NCI-H82 treated with DMSO at 0.1 percent for 48 hours (cell line): ENCODE results near the gene CSF1.

Experiments
- DNase-seq: peaks from one replicate; lab custom pipeline; 2025; ENCODE audit not compliant: unreplicated experiment; lab: John Stamatoyannopoulos, UW

CSF1 gene

GRCh38 chr1:109901141-109901523 lies 9.5 kb upstream of the CSF1 start:
- no peak for DNase-seq

GRCh38 chr1:109901524-109902145 lies 9.0 kb upstream of the CSF1 start:
- DNase-seq = no peak

- DNase-seq = no peak
Observed at GRCh38 chr1:109902204-109902985, 8.3 kb upstream of the CSF1 start.

- no peak for DNase-seq
Observed at GRCh38 chr1:109903376-109903930, 7.2 kb upstream of the CSF1 start.

- no peak for DNase-seq
Observed at GRCh38 chr1:109904105-109904817, 6.4 kb upstream of the CSF1 start.

GRCh38 chr1:109905491-109905890 lies 5.2 kb upstream of the CSF1 start:
- no peak for DNase-seq

GRCh38 chr1:109906160-109906838 lies 4.3 kb upstream of the CSF1 start:
- no peak for DNase-seq

GRCh38 chr1:109906839-109907180 lies 3.8 kb upstream of the CSF1 start:
- no peak for DNase-seq

GRCh38 chr1:109907190-109907774 lies 3.4 kb upstream of the CSF1 start:
- no peak for DNase-seq

- DNase-seq = no peak
Observed at GRCh38 chr1:109908836-109909235, 1.8 kb upstream of the CSF1 start.

- no peak for DNase-seq
Observed at GRCh38 chr1:109909561-109909960, 1.1 kb upstream of the CSF1 start.

- DNase-seq = no peak
Observed at GRCh38 chr1:109910963-109911798, 532 bp downstream of the CSF1 start.

GRCh38 chr1:109912214-109912861 lies 1.7 kb downstream of the CSF1 start:
- no peak for DNase-seq

GRCh38 chr1:109912873-109913272 lies 2.2 kb downstream of the CSF1 start:
- no peak for DNase-seq

- no peak for DNase-seq
Observed at GRCh38 chr1:109913360-109913879, 2.8 kb downstream of the CSF1 start.

- no peak for DNase-seq
Observed at GRCh38 chr1:109914587-109915240, 4.1 kb downstream of the CSF1 start.

- DNase-seq = no peak
Observed at GRCh38 chr1:109917051-109917767, 6.6 kb downstream of the CSF1 start.
